Glomerular visceral epithelial cell (primary cell): ENCODE measurements around the gene SUOX.

Source experiments
- DNase-seq: peaks from one replicate; pipeline ENCODE4 v3.0.0-alpha.2; 2016; ENCODE audit errors: extremely low spot score

Gene SUOX

GRCh38 chr12:55996715-55997534 is at the start of gene SUOX:
SUOX (plus strand) TSS chr12:55997276; CDS start chr12:56002222, 4,946 bp downstream.
- peak; percentile 97 for DNase-seq

GRCh38 chr12:55955344-55955743 is 41.7 kb upstream of the SUOX start:
- no peak for DNase-seq

DNA sequence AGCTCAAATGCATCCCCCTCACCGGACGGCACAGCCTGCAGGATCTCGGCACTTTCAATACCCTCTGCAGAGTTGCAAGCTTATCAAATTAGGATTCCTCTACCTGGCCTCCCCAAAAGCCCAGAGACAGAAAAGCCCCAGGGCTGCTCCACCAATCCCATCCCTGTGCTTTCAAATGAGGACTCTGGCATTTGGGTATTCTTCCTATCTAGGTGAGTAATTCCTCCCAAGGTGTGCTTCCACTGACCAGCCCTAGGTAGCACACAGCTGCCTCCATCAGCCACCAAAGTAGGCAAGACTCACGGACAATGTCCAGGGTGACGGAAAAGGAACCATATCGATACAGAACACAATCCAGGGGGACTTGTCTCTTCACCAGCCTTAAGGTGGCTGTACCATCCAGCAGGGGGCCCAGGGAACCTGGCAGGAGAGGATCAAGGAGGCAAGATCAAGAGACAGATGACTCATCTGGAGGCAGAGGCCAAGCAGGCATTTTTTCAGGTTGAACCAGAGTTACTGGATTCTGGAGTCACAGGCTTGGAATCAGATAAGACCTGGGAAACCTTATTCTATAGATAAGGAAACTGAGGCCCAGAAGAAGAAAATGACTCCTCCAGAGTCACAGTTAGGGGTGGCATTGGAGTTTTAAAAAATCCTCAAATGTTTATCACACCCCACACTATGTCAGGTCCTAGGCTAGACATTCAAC is 41.1 kb upstream of the SUOX start:
- peak; percentile 75 for DNase-seq

DNA sequence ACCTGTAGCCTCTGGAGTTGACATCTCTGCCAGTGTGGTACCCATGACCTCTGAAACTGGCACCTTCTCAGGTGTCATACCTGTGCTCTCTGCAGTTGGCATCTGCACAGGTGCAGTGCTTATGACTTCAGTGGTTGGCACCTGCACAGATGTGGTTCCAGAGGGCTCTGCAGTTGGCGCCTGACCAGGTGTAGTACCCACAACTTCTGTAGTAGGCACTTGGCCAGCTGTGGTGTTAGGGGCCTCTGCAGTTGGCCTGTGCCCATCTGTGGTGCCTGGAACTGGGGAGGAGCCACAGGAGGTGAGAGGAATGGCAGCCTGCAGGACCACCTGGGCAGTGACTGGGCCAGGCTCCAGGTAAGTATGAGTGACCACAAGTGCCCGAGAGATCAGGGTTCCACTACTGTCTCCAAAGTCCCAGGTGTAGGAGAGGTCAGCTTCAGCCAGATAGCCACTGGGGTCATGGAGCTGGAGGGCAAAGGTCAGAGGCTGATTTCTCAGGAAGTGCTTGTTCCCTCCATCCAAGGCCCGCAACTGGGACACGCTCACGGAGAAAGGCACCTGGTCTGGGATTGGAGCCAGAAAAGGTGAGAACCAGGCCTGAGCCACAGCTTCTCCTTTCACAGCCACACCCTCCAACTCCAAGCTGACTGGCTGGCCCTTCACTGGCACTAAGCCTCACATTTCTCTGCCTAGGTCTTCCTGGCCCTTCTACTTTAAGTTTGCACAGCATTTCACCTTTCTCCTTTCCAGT is 39.8 kb upstream of the SUOX start:
- no peak for DNase-seq

- no peak for DNase-seq
Observed at GRCh38 chr12:55963760-55964159, 33.3 kb upstream of the SUOX start.

DNA sequence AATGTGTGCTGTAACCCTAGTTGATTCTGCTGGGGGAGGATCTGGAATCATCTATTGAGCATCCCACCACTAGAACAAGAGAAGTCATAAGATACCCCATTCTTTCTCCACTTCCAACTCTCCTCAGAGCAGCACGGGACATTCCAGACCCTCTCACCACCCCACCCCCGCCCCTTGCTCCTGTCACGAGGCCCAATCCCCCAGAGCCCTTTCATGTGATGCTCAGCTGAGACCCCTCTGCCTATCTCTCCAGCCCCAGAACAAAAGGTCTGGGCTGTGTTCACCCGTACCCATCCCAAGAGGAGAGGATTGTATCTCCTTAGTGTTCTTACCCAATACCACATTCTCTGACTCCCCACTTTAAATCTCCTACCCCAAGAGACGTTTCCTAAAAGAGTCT is 31.8 kb upstream of the SUOX start:
- no peak for DNase-seq

DNA sequence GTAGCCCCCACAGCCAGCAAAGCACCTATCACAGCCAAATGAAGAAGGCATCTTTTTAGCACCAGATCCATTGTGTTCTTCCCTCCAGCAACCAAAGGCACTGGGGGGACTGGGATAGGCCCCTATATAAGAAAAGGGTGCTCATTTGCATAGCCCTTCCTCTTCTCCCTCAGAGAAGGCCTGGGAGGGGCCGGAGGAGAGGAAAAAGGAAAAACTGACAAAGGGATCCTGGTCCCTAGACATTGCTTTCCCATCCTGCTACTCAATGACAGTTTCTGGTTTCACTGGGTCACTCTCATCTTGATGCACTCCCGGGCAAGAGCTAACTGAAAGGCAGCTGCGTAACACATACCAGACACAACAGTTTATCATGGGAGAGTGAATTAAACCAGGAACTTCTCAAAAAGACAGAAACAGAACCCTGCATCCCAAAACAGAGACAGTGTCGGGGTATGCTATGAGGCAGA is 31.1 kb upstream of the SUOX start, which contains the start of gene PMEL:
TSS of gene PMEL (minus strand) at position 102 of the 467 bp plus-strand sequence. CDS start at position 71, 31 bp downstream.
- no peak for DNase-seq

GRCh38 chr12:55966408-55967281 is 30.4 kb upstream of the SUOX start, which contains the start of gene CDK2:
CDK2 (plus strand) TSS chr12:55966830; CDS start chr12:55967009, 179 bp downstream.
- peak; percentile 82 for DNase-seq

DNA sequence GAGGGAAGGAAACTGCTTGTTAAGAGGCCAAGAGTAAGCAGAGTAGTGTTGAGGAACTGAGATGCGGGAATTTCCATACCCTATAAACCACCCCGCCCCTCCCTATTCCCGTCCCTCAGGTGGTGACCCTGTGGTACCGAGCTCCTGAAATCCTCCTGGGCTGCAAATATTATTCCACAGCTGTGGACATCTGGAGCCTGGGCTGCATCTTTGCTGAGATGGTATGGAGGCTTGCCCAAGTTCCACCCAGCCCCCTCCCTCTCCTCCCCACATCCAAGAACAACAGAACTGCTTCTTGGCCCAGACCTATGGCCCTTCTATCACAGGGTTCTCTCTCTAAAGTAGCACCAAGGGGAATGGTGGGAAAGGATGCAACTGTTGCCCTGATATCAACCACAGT is 27.7 kb upstream of the SUOX start:
- DNase-seq = no peak

DNA sequence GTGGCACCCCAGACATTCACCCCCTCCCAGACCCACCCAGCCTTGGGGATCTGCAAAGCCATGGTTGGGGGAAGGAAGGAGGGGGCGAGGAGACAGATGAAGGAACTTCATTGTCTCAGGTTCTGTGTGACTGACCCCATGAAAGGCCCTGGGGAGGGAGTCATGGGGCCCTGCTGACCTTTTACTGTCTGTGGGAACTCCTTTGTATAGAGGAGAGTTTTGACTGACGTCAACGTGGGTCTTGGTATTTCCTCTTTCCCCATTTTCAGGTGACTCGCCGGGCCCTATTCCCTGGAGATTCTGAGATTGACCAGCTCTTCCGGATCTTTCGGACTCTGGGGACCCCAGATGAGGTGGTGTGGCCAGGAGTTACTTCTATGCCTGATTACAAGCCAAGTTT is 26.3 kb upstream of the SUOX start:
- DNase-seq = no peak

- DNase-seq = peak; percentile 36
Observed at GRCh38 chr12:55972042-55972441, 25.0 kb upstream of the SUOX start.

- DNase-seq = no peak
Observed at GRCh38 chr12:55972456-55972855, 24.6 kb upstream of the SUOX start.

DNA sequence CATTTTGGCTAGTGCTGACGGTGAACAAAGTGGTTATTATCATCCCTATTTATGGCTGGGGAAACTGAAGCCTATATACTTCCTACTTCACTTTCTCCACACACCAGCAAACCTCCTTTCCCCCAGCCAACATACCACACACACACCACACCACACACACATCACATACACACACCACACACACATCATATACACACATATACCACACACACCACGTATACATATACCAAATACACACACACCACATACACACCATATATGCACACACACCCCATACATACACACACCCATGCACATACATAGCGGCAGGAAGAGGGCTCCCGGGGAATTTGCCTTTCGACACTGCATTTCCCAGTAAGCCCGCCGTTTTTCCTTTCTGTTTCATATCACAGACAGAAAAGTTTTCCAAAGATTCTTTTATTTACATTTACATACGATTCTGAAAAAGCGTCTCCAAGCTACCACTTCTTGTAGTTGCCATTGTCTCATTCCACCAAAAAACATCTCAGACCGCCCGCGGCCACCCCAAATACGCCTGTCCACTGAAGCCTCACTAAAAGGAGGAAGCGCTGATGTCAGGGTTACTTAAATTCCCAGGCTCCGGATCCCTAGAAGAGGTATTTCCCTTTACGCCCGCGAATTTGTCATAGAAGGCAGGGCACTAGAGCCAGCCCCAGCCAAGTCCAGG is 24.0 kb upstream of the SUOX start:
- no peak for DNase-seq

DNA sequence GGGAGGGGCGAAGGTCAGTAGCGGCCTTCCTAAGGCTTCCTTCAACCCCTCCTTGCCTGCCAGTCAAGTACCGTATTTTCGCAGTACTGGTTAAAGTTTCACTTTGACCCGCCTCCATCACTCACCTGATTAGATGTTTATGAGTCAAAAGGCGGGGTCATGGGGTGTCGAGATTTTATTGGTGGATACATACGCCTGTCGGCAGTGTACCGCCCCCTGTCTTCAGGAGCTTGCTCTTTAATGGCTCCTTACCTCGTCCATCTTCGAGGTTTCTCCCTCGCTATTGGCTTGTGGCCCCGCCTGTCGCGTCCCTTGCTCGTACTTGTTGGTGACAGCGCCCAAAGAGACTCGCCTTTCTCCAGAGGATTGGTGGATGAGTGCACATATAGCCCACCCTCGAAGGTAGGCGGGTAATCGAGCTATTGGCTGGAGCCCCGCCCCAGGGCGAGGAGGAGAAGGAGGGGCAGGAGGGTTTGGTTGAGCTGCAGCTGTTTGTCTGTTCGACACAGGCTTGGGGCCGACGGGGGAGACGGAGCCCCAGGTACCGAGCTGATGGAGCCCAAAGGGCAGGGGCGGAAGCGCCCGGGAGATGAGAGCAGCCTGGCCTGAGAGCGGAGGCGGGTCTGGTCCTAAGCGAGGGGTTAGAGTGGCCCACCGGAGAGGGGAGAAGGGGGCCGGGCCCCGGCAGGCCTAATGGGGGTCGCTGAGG is 23.3 kb upstream of the SUOX start, which contains the start of gene RAB5B:
TSS of gene RAB5B (plus strand) at position 480 of the 709 bp plus-strand sequence. CDS start 12,883 bp downstream, outside the sequence.
- DNase-seq = peak; percentile 100

GRCh38 chr12:55974308-55974730 is 22.8 kb upstream of the SUOX start:
- DNase-seq = peak; percentile 60

DNA sequence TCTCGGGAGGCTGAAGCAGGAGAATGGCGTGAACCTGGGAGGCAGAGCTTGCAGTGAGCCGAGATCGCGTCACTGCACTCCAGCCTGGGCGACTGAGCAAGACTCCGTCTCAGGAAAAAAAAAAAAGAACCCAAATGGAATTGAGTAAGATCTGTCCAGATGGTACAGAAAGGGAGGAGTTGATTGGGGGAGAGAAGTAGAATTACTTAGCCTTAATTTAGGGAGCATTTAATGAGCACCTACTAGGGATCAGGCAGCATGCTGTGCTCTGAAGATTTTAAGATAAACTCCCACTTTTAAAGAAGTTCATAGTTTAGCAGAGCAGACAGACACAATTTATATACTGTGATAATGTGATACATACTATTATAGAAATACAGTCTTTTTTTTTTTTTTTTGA is 18.7 kb upstream of the SUOX start:
- no peak for DNase-seq

GRCh38 chr12:55979069-55979468 is 18.0 kb upstream of the SUOX start:
- DNase-seq = no peak

GRCh38 chr12:55981882-55982281 is 15.2 kb upstream of the SUOX start:
- peak; percentile 24 for DNase-seq

GRCh38 chr12:55982319-55982936 is 14.6 kb upstream of the SUOX start:
- peak; percentile 57 for DNase-seq
